ENCODE results near the gene FBXL3. TPM values are rescaled to one million over a fixed set of nuclear protein-coding genes. Genes with fewer than 3 reads are reported as not detected.

The FBXL3 gene
- total and polyA plus RNA-seq, 2 of the 13 experiments (the other 11 are each of a cell fraction or from before 2014, with no cell fraction given) = 11.5 to 18.5 TPM

- TF ChIP-seq ZBTB49 (CRISPR knock-in tag; IDR thresholded peaks at IDR 0.05; ENCODE audit: borderline replicate concordance) (no peak), TARDBP (CRISPR knock-in tag; IDR thresholded peaks at IDR 0.05) (no peak), RAD51 (IDR thresholded peaks at IDR 0.05; ENCODE audit: borderline replicate concordance) (no peak), SRY (CRISPR knock-in tag; IDR thresholded peaks at IDR 0.05) (peak; percentile 71; the same call in 1 of the 2 replicates), POLR2AphosphoS5 (IDR thresholded peaks at IDR 0.05; ENCODE audit: low read depth, low read length) (peak; percentile 89), ATM (IDR thresholded peaks at IDR 0.05; ENCODE audit: borderline replicate concordance) (no peak), CCAR2 (optimal IDR thresholded peaks at IDR 0.05; ENCODE audit: low read depth, low read length) (no peak), NFAT5 (CRISPR knock-in tag; IDR thresholded peaks at IDR 0.05) (no peak), ZNF253 (CRISPR knock-in tag; IDR thresholded peaks at IDR 0.05; ENCODE audit: borderline replicate concordance) (peak; percentile 44; the same call in 1 of the 2 replicates), ZNF317 (CRISPR knock-in tag; IDR thresholded peaks at IDR 0.05) (peak; percentile 39; the same call in 1 of the 2 replicates), ASH2L (IDR thresholded peaks at IDR 0.05; ENCODE audit: insufficient read length, low read depth, low read length) (peak; percentile 78), ZNF709 (CRISPR knock-in tag; IDR thresholded peaks at IDR 0.05) (0 out of 2 replicates have a peak, but pooled peaks have one; percentile 51)
These were observed at the start of gene FBXL3 (continued) for GRCh38 chr13:77026861-77027621.

Data from HepG2 (cell line).